ENCODE measurements around the gene CNNM1. TPM values are rescaled to one million over a fixed set of nuclear protein-coding genes. Genes with fewer than 3 reads are reported as not detected.

CNNM1 gene
- total and polyA plus RNA-seq, 5 donors from 2014 or later: 0.07 TPM; not detected in 4

DNA sequence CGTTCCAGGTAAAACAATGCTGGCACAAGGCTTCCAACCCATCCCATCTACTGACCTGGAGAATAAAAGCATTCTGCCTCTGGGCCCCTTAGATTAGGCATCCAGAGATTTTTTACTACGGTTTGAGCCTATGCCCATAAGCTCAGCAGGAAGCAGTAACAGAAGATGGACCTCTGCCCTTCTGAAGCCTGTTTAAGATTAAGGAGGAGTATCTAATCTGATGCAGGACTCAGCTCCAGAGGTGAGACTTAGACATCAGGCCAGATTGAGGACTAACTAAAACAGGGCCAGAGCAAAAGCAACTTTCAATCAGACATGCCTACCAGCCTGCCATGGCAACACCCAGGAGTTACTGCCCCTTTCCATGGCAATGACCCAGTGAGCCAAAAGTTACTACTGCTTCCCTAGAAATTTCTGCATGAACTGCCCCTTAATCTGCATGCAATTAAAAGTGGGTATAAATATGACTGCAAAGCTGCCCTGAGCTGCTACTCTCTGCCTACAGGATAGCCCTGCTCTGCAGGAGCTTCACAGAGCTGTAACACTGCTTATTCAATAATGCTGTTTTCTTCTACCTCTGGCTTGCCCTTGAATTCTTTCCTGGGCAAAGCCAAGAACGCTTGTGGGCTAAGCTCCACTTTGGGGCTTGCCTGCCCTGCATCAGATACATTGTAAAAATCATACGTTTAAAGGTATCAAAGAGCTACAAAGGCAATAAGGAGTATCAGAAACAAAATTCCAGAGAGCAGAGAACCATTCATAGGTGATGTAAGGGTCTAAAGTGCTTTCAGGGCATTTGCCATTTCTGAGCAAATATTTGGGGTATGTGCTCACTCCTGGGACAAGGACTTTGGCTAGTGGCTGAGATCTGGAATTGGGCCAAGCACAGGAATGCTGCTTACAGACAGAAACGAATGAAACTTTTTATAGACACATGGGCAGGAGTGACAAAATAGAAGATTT, 25.0 kb upstream of the CNNM1 start:
- no peak overlapping the region for H3K4me3 ChIP-seq (ENCODE audit: low read depth, low read length)
- no peak overlapping the region for H3K27ac Mint-ChIP-seq
- peaks cover 0 to 13% (median 5%) of the 10 kb centered on the region in 7 donors for H3K9me3 Mint-ChIP-seq
- H3K36me3 Mint-ChIP-seq: no peaks in the 10 kb centered on the region
- no peak overlapping the region for H3K27ac ChIP-seq (ENCODE audit: insufficient read depth, low read length, poor library complexity, severe bottlenecking)
- ATAC-seq (ENCODE audit: low read depth in 2 of 2): no peak
- no peaks in the 10 kb centered on the region for H3K4me1 Mint-ChIP-seq
- H3K4me3 Mint-ChIP-seq: no peak overlapping the region
- peaks cover 5% of the 10 kb centered on the region for H3K27me3 Mint-ChIP-seq
- DNase-seq: no peak
- no peaks in the 10 kb centered on the region for H3K36me3 ChIP-seq (ENCODE audit: control insufficient read depth, insufficient read depth, low read length)
- H3K4me1 ChIP-seq (ENCODE audit: control insufficient read depth, insufficient read depth, low read length, poor library complexity, severe bottlenecking): no peaks in the 10 kb centered on the region
- H3K9me3 ChIP-seq (ENCODE audit: control insufficient read depth in 2 of 2, low read length in 2 of 2): peaks cover 0 to 4% of the 10 kb centered on the region in 2 experiments
- H3K27me3 ChIP-seq (ENCODE audit: control insufficient read depth, insufficient read depth, low read length): no peaks in the 10 kb centered on the region

GRCh38 chr10:99304862-99305229, 24.3 kb upstream of the CNNM1 start:
- Mint-ChIP-seq H3K4me1 (no peaks in the 10 kb centered on the region), H3K27ac (no peak overlapping the region), H3K4me3 (no peak overlapping the region), H3K9me3 (peaks cover 1 to 13% (median 5%) of the 10 kb centered on the region in 7 donors), H3K27me3 (peaks cover 5% of the 10 kb centered on the region), H3K36me3 (no peaks in the 10 kb centered on the region)
- no peak overlapping the region for H3K4me3 ChIP-seq (ENCODE audit: low read depth, low read length)
- no peak overlapping the region for H3K27ac ChIP-seq (ENCODE audit: insufficient read depth, low read length, poor library complexity, severe bottlenecking)
- no peaks in the 10 kb centered on the region for H3K36me3 ChIP-seq (ENCODE audit: control insufficient read depth, insufficient read depth, low read length)
- ATAC-seq (ENCODE audit: low read depth in 2 of 2) (no peak), DNase-seq (no peak)
- H3K9me3 ChIP-seq (ENCODE audit: control insufficient read depth in 2 of 2, low read length in 2 of 2): peaks cover 0 to 5% of the 10 kb centered on the region in 2 experiments
- H3K27me3 ChIP-seq (ENCODE audit: control insufficient read depth, insufficient read depth, low read length): no peaks in the 10 kb centered on the region
- H3K4me1 ChIP-seq (ENCODE audit: control insufficient read depth, insufficient read depth, low read length, poor library complexity, severe bottlenecking): no peaks in the 10 kb centered on the region

DNA sequence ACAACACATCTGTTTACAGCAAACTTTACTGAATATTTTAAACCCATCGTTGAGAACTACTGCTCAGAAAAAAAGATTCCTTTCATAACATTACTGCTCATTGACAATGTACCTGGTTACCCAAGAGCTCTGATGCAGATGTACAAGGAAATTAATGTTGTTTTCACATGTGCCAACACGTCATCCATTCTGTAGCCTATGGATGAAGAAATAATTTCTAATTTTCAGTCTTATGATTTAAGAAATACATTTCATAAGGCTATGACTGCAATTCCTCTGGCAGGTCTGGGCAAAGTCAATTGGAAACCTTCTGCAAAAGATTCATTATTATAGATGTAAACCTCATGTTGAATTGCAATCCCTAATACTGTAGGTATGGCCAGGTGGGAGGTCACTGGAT, 16.7 kb upstream of the CNNM1 start:
- Histone ChIP-seq H3K27ac (ENCODE audit: insufficient read depth, low read length, poor library complexity, severe bottlenecking) (no peak overlapping the region), H3K27me3 (ENCODE audit: control insufficient read depth, insufficient read depth, low read length) (no peaks in the 10 kb centered on the region), H3K4me1 (ENCODE audit: control insufficient read depth, insufficient read depth, low read length, poor library complexity, severe bottlenecking) (no peaks in the 10 kb centered on the region), H3K9me3 (ENCODE audit: control insufficient read depth in 2 of 2, low read length in 2 of 2) (peaks cover 0 to 5% of the 10 kb centered on the region in 2 experiments), H3K36me3 (ENCODE audit: control insufficient read depth, insufficient read depth, low read length) (no peaks in the 10 kb centered on the region), H3K4me3 (ENCODE audit: low read depth, low read length) (no peak overlapping the region)
- no peak for ATAC-seq (ENCODE audit: low read depth in 2 of 2)
- H3K9me3 Mint-ChIP-seq: peaks cover 2 to 16% (median 3%) of the 10 kb centered on the region in 7 donors
- no peaks in the 10 kb centered on the region for H3K36me3 Mint-ChIP-seq
- H3K27me3 Mint-ChIP-seq: peaks cover 9% of the 10 kb centered on the region
- no peak for DNase-seq
- no peak overlapping the region for H3K4me3 Mint-ChIP-seq
- H3K27ac Mint-ChIP-seq: no peak overlapping the region
- no peaks in the 10 kb centered on the region for H3K4me1 Mint-ChIP-seq

GRCh38 chr10:99315853-99316252, 13.3 kb upstream of the CNNM1 start:
- H3K27me3 ChIP-seq (ENCODE audit: control insufficient read depth, insufficient read depth, low read length): no peaks in the 10 kb centered on the region
- H3K4me1 Mint-ChIP-seq: no peaks in the 10 kb centered on the region
- DNase-seq (no peak), ATAC-seq (ENCODE audit: low read depth in 2 of 2) (no peak)
- H3K4me3 Mint-ChIP-seq: no peak overlapping the region
- H3K36me3 Mint-ChIP-seq: no peaks in the 10 kb centered on the region
- peaks cover 0 to 1% (median 0%) of the 10 kb centered on the region in 7 donors for H3K9me3 Mint-ChIP-seq
- no peak overlapping the region for H3K27ac ChIP-seq (ENCODE audit: insufficient read depth, low read length, poor library complexity, severe bottlenecking)
- H3K27me3 Mint-ChIP-seq: peaks cover 18% of the 10 kb centered on the region
- no peak overlapping the region for H3K4me3 ChIP-seq (ENCODE audit: low read depth, low read length)
- H3K9me3 ChIP-seq (ENCODE audit: control insufficient read depth in 2 of 2, low read length in 2 of 2): no peaks in the 10 kb centered on the region
- H3K27ac Mint-ChIP-seq: no peak overlapping the region
- H3K36me3 ChIP-seq (ENCODE audit: control insufficient read depth, insufficient read depth, low read length): no peaks in the 10 kb centered on the region
- no peaks in the 10 kb centered on the region for H3K4me1 ChIP-seq (ENCODE audit: control insufficient read depth, insufficient read depth, low read length, poor library complexity, severe bottlenecking)

DNA sequence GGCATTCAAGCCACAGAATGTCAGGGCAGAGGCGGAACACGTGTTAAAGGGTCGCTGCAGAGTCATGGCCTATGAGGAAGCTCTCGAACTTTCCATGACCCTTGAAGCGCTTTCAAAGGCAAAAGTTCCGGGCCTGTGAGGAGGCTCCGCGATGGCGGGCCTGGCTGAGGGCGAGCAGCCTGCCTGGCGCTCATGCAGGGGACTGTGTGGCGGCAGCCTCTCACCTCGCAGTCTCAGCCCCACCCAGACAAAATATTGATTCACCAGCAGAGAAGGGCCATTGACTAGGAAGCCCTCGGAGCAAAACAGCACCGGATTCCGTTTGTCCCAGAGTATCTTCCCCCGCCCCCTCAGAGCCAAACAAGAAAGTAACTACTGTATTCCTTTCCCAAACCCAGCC, 12.8 kb upstream of the CNNM1 start:
- H3K4me1 ChIP-seq (ENCODE audit: control insufficient read depth, insufficient read depth, low read length, poor library complexity, severe bottlenecking): no peaks in the 10 kb centered on the region
- no peak overlapping the region for H3K27ac ChIP-seq (ENCODE audit: insufficient read depth, low read length, poor library complexity, severe bottlenecking)
- Mint-ChIP-seq H3K27me3 (peaks cover 18% of the 10 kb centered on the region), H3K4me3 (no peak overlapping the region), H3K27ac (no peak overlapping the region), H3K36me3 (no peaks in the 10 kb centered on the region), H3K9me3 (peaks cover 0 to 1% (median 0%) of the 10 kb centered on the region in 7 donors), H3K4me1 (no peaks in the 10 kb centered on the region)
- no peak overlapping the region for H3K4me3 ChIP-seq (ENCODE audit: low read depth, low read length)
- no peak for DNase-seq
- ATAC-seq (ENCODE audit: low read depth in 2 of 2): no peak
- H3K36me3 ChIP-seq (ENCODE audit: control insufficient read depth, insufficient read depth, low read length): no peaks in the 10 kb centered on the region
- no peaks in the 10 kb centered on the region for H3K9me3 ChIP-seq (ENCODE audit: control insufficient read depth in 2 of 2, low read length in 2 of 2)
- H3K27me3 ChIP-seq (ENCODE audit: control insufficient read depth, insufficient read depth, low read length): no peaks in the 10 kb centered on the region

- Mint-ChIP-seq H3K9me3 (peaks cover 0 to 1% (median 0%) of the 10 kb centered on the region in 7 donors), H3K4me1 (no peaks in the 10 kb centered on the region), H3K27me3 (peaks cover 20% of the 10 kb centered on the region), H3K4me3 (no peak overlapping the region), H3K36me3 (no peaks in the 10 kb centered on the region), H3K27ac (no peak overlapping the region)
- Histone ChIP-seq H3K27ac (ENCODE audit: insufficient read depth, low read length, poor library complexity, severe bottlenecking) (no peak overlapping the region), H3K4me3 (ENCODE audit: low read depth, low read length) (no peak overlapping the region), H3K27me3 (ENCODE audit: control insufficient read depth, insufficient read depth, low read length) (no peaks in the 10 kb centered on the region), H3K36me3 (ENCODE audit: control insufficient read depth, insufficient read depth, low read length) (no peaks in the 10 kb centered on the region), H3K4me1 (ENCODE audit: control insufficient read depth, insufficient read depth, low read length, poor library complexity, severe bottlenecking) (no peaks in the 10 kb centered on the region), H3K9me3 (ENCODE audit: control insufficient read depth in 2 of 2, low read length in 2 of 2) (no peaks in the 10 kb centered on the region)
- ATAC-seq (ENCODE audit: low read depth in 2 of 2): no peak
- DNase-seq: no peak
Measured at GRCh38 chr10:99318048-99318447, 11.1 kb upstream of the CNNM1 start.

GRCh38 chr10:99318475-99318874, 10.7 kb upstream of the CNNM1 start:
- Histone ChIP-seq H3K27me3 (ENCODE audit: control insufficient read depth, insufficient read depth, low read length) (no peaks in the 10 kb centered on the region), H3K4me3 (ENCODE audit: low read depth, low read length) (no peak overlapping the region), H3K4me1 (ENCODE audit: control insufficient read depth, insufficient read depth, low read length, poor library complexity, severe bottlenecking) (no peaks in the 10 kb centered on the region), H3K9me3 (ENCODE audit: control insufficient read depth in 2 of 2, low read length in 2 of 2) (no peaks in the 10 kb centered on the region), H3K27ac (ENCODE audit: insufficient read depth, low read length, poor library complexity, severe bottlenecking) (no peak overlapping the region), H3K36me3 (ENCODE audit: control insufficient read depth, insufficient read depth, low read length) (no peaks in the 10 kb centered on the region)
- H3K4me1 Mint-ChIP-seq: no peaks in the 10 kb centered on the region
- no peak overlapping the region for H3K27ac Mint-ChIP-seq
- H3K27me3 Mint-ChIP-seq: peaks cover 20% of the 10 kb centered on the region
- H3K36me3 Mint-ChIP-seq: no peaks in the 10 kb centered on the region
- no peak for ATAC-seq (ENCODE audit: low read depth in 2 of 2)
- peaks cover 0 to 1% (median 0%) of the 10 kb centered on the region in 7 donors for H3K9me3 Mint-ChIP-seq
- DNase-seq: no peak
- no peak overlapping the region for H3K4me3 Mint-ChIP-seq

- Histone ChIP-seq H3K27ac (ENCODE audit: insufficient read depth, low read length, poor library complexity, severe bottlenecking) (no peak overlapping the region), H3K27me3 (ENCODE audit: control insufficient read depth, insufficient read depth, low read length) (peaks cover 4% of the 10 kb centered on the region), H3K4me3 (ENCODE audit: low read depth, low read length) (no peak overlapping the region), H3K4me1 (ENCODE audit: control insufficient read depth, insufficient read depth, low read length, poor library complexity, severe bottlenecking) (peaks cover 7% of the 10 kb centered on the region), H3K9me3 (ENCODE audit: control insufficient read depth in 2 of 2, low read length in 2 of 2) (no peaks in the 10 kb centered on the region), H3K36me3 (ENCODE audit: control insufficient read depth, insufficient read depth, low read length) (no peaks in the 10 kb centered on the region)
- Mint-ChIP-seq H3K27me3 (peaks cover 34% of the 10 kb centered on the region), H3K4me3 (no peak overlapping the region), H3K27ac (no peak overlapping the region), H3K36me3 (no peaks in the 10 kb centered on the region), H3K9me3 (peaks cover 0 to 3% (median 0%) of the 10 kb centered on the region in 7 donors), H3K4me1 (peaks cover 0 to 5% (median 2%) of the 10 kb centered on the region in 4 donors)
- ATAC-seq (ENCODE audit: low read depth in 2 of 2) (no peak), DNase-seq (no peak)
Measured at GRCh38 chr10:99325281-99325680, 3.9 kb upstream of the CNNM1 start.

Data from CD4-positive, CD25-positive, alpha-beta regulatory T cell (primary cell).